Measurements from ENCODE around the gene STAT4. TPM values are rescaled to one million over a fixed set of nuclear protein-coding genes. Genes with fewer than 3 reads are reported as not detected.

STAT4 gene
- total and polyA plus RNA-seq, 5 donors from 2014 or later, result 22.7 to 60.0 (median 28.8) TPM

GRCh38 chr2:191065785-191066184 lies 85.0 kb downstream of the STAT4 start:
- peak overlapping the region; percentile 58 for H3K4me3 ChIP-seq (ENCODE audit: low read depth, low read length)
- no peaks in the 10 kb centered on the region for H3K27me3 ChIP-seq (ENCODE audit: control insufficient read depth, insufficient read depth, low read length)
- no peaks in the 10 kb centered on the region for H3K9me3 ChIP-seq (ENCODE audit: control insufficient read depth in 2 of 2, low read length in 2 of 2)
- peak overlapping the region in 3 of 4 donors; percentile 57 to 71 (median 64) for H3K4me3 Mint-ChIP-seq
- H3K4me1 Mint-ChIP-seq, result peaks cover 54 to 78% (median 67%) of the 10 kb centered on the region in 4 donors
- H3K36me3 Mint-ChIP-seq, result peaks cover 18% of the 10 kb centered on the region
- peak overlapping the region in 2 of 3 donors; percentile 6 to 90 for H3K27ac Mint-ChIP-seq
- H3K36me3 ChIP-seq (ENCODE audit: control insufficient read depth, insufficient read depth, low read length), result no peaks in the 10 kb centered on the region
- H3K4me1 ChIP-seq (ENCODE audit: control insufficient read depth, insufficient read depth, low read length, poor library complexity, severe bottlenecking), result peaks cover 60% of the 10 kb centered on the region
- H3K9me3 Mint-ChIP-seq, result no peaks in the 10 kb centered on the region
- H3K27me3 Mint-ChIP-seq, result no peaks in the 10 kb centered on the region
- no peak for ATAC-seq (ENCODE audit: low read depth in 2 of 2)
- H3K27ac ChIP-seq (ENCODE audit: insufficient read depth, low read length, poor library complexity, severe bottlenecking), result peak overlapping the region; percentile 53
- no peak for DNase-seq

- H3K9me3 ChIP-seq (ENCODE audit: control insufficient read depth in 2 of 2, low read length in 2 of 2), result no peaks in the 10 kb centered on the region
- ATAC-seq (ENCODE audit: low read depth in 2 of 2), result peak; percentile 76 to 77
- H3K27me3 ChIP-seq (ENCODE audit: control insufficient read depth, insufficient read depth, low read length), result no peaks in the 10 kb centered on the region
- H3K9me3 Mint-ChIP-seq, result no peaks in the 10 kb centered on the region
- peak overlapping the region; percentile 44 to 81 (median 63) for H3K4me3 Mint-ChIP-seq
- H3K27me3 Mint-ChIP-seq, result no peaks in the 10 kb centered on the region
- H3K4me3 ChIP-seq (ENCODE audit: low read depth, low read length), result peak overlapping the region; percentile 68
- DNase-seq, result peak in 1 of 3 donors; percentile 85
- peaks cover 48% of the 10 kb centered on the region for H3K4me1 ChIP-seq (ENCODE audit: control insufficient read depth, insufficient read depth, low read length, poor library complexity, severe bottlenecking)
- peaks cover 3% of the 10 kb centered on the region for H3K36me3 ChIP-seq (ENCODE audit: control insufficient read depth, insufficient read depth, low read length)
- peaks cover 23% of the 10 kb centered on the region for H3K36me3 Mint-ChIP-seq
- H3K27ac Mint-ChIP-seq, result peak overlapping the region; percentile 62 to 89 (median 85)
- no peak overlapping the region for H3K27ac ChIP-seq (ENCODE audit: insufficient read depth, low read length, poor library complexity, severe bottlenecking)
- peaks cover 48 to 72% (median 60%) of the 10 kb centered on the region in 4 donors for H3K4me1 Mint-ChIP-seq
These were observed 86.2 kb downstream of the STAT4 start for GRCh38 chr2:191064590-191064989.

GRCh38 chr2:191063584-191063983 lies 87.2 kb downstream of the STAT4 start:
- Mint-ChIP-seq H3K4me1 (peaks cover 45 to 69% (median 58%) of the 10 kb centered on the region in 4 donors), H3K36me3 (peaks cover 28% of the 10 kb centered on the region), H3K4me3 (peak overlapping the region in 1 of 4 donors; percentile 29), H3K9me3 (no peaks in the 10 kb centered on the region), H3K27me3 (no peaks in the 10 kb centered on the region), H3K27ac (peak overlapping the region; percentile 32 to 85 (median 42))
- no peaks in the 10 kb centered on the region for H3K27me3 ChIP-seq (ENCODE audit: control insufficient read depth, insufficient read depth, low read length)
- peaks cover 6% of the 10 kb centered on the region for H3K36me3 ChIP-seq (ENCODE audit: control insufficient read depth, insufficient read depth, low read length)
- peaks cover 44% of the 10 kb centered on the region for H3K4me1 ChIP-seq (ENCODE audit: control insufficient read depth, insufficient read depth, low read length, poor library complexity, severe bottlenecking)
- no peaks in the 10 kb centered on the region for H3K9me3 ChIP-seq (ENCODE audit: control insufficient read depth in 2 of 2, low read length in 2 of 2)
- H3K27ac ChIP-seq (ENCODE audit: insufficient read depth, low read length, poor library complexity, severe bottlenecking), result no peak overlapping the region
- H3K4me3 ChIP-seq (ENCODE audit: low read depth, low read length), result no peak overlapping the region
- ATAC-seq (ENCODE audit: low read depth in 2 of 2), result no peak
- DNase-seq, result no peak

DNA sequence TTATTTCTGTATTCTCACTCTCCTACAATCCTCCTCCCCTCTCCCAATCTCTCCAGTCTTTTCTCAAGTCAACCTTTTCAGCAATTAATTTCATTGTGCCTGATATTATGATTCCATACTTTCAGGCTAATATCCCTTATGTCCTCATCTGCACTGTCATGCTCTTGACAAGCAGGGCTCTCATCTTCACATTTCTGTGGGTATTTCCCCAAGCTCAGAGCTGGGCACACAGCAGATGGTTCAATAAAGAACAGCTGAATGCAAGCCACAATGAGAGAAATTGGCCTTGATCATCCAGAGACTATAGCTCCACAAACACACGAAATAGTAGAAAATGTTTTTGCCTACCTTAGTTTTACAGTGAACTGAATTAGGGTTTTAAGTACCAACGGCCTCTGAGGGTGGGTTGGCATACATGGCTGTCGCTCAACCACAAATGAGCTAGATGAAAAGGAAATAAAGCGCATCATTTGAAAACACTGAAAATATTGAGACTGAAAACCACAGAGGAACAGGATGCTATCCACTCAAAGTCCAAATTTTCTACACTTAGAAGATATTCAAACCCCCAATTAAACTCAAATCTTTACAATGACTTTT lies 89.3 kb downstream of the STAT4 start:
- Mint-ChIP-seq H3K27ac (peak overlapping the region; percentile 57 to 61 (median 60)), H3K36me3 (peaks cover 28% of the 10 kb centered on the region), H3K4me1 (peaks cover 35 to 61% (median 47%) of the 10 kb centered on the region in 4 donors), H3K4me3 (peak overlapping the region in 3 of 4 donors; percentile 10 to 45 (median 41)), H3K27me3 (no peaks in the 10 kb centered on the region), H3K9me3 (no peaks in the 10 kb centered on the region)
- peaks cover 6% of the 10 kb centered on the region for H3K36me3 ChIP-seq (ENCODE audit: control insufficient read depth, insufficient read depth, low read length)
- ATAC-seq (ENCODE audit: low read depth in 2 of 2) (peak in 1 of 2 donors; percentile 59), DNase-seq (peak in 2 of 3 donors; percentile 22 to 77)
- peak overlapping the region; percentile 1 for H3K4me3 ChIP-seq (ENCODE audit: low read depth, low read length)
- H3K4me1 ChIP-seq (ENCODE audit: control insufficient read depth, insufficient read depth, low read length, poor library complexity, severe bottlenecking), result peaks cover 49% of the 10 kb centered on the region
- no peaks in the 10 kb centered on the region for H3K9me3 ChIP-seq (ENCODE audit: control insufficient read depth in 2 of 2, low read length in 2 of 2)
- H3K27me3 ChIP-seq (ENCODE audit: control insufficient read depth, insufficient read depth, low read length), result no peaks in the 10 kb centered on the region
- H3K27ac ChIP-seq (ENCODE audit: insufficient read depth, low read length, poor library complexity, severe bottlenecking), result no peak overlapping the region

GRCh38 chr2:191059308-191059707 lies 91.5 kb downstream of the STAT4 start:
- Histone ChIP-seq H3K4me1 (ENCODE audit: control insufficient read depth, insufficient read depth, low read length, poor library complexity, severe bottlenecking) (peaks cover 35% of the 10 kb centered on the region), H3K9me3 (ENCODE audit: control insufficient read depth in 2 of 2, low read length in 2 of 2) (no peaks in the 10 kb centered on the region), H3K4me3 (ENCODE audit: low read depth, low read length) (no peak overlapping the region), H3K27me3 (ENCODE audit: control insufficient read depth, insufficient read depth, low read length) (no peaks in the 10 kb centered on the region), H3K36me3 (ENCODE audit: control insufficient read depth, insufficient read depth, low read length) (peaks cover 6% of the 10 kb centered on the region), H3K27ac (ENCODE audit: insufficient read depth, low read length, poor library complexity, severe bottlenecking) (no peak overlapping the region)
- Mint-ChIP-seq H3K4me1 (peaks cover 29 to 54% (median 41%) of the 10 kb centered on the region in 4 donors), H3K27ac (peak overlapping the region in 1 of 3 donors; percentile 7), H3K36me3 (peaks cover 23% of the 10 kb centered on the region), H3K4me3 (no peak overlapping the region), H3K9me3 (no peaks in the 10 kb centered on the region), H3K27me3 (no peaks in the 10 kb centered on the region)
- DNase-seq, result no peak
- no peak for ATAC-seq (ENCODE audit: low read depth in 2 of 2)

- peaks cover 13 to 34% (median 22%) of the 10 kb centered on the region in 4 donors for H3K4me1 Mint-ChIP-seq
- peaks cover 6% of the 10 kb centered on the region for H3K36me3 ChIP-seq (ENCODE audit: control insufficient read depth, insufficient read depth, low read length)
- H3K27me3 ChIP-seq (ENCODE audit: control insufficient read depth, insufficient read depth, low read length), result no peaks in the 10 kb centered on the region
- no peaks in the 10 kb centered on the region for H3K9me3 Mint-ChIP-seq
- no peak overlapping the region for H3K27ac ChIP-seq (ENCODE audit: insufficient read depth, low read length, poor library complexity, severe bottlenecking)
- peak overlapping the region in 2 of 3 donors; percentile 13 to 66 for H3K27ac Mint-ChIP-seq
- H3K9me3 ChIP-seq (ENCODE audit: control insufficient read depth in 2 of 2, low read length in 2 of 2), result no peaks in the 10 kb centered on the region
- H3K27me3 Mint-ChIP-seq, result no peaks in the 10 kb centered on the region
- DNase-seq (peak in 1 of 3 donors; percentile 71), ATAC-seq (ENCODE audit: low read depth in 2 of 2) (peak; percentile 55 to 73)
- peak overlapping the region in 3 of 4 donors; percentile 22 to 55 (median 36) for H3K4me3 Mint-ChIP-seq
- peaks cover 26% of the 10 kb centered on the region for H3K4me1 ChIP-seq (ENCODE audit: control insufficient read depth, insufficient read depth, low read length, poor library complexity, severe bottlenecking)
- peak overlapping the region; percentile 39 for H3K4me3 ChIP-seq (ENCODE audit: low read depth, low read length)
- peaks cover 12% of the 10 kb centered on the region for H3K36me3 Mint-ChIP-seq
These were observed 94.6 kb downstream of the STAT4 start for GRCh38 chr2:191056228-191056627.

- no peak overlapping the region for H3K27ac ChIP-seq (ENCODE audit: insufficient read depth, low read length, poor library complexity, severe bottlenecking)
- no peaks in the 10 kb centered on the region for H3K36me3 Mint-ChIP-seq
- DNase-seq (no peak), ATAC-seq (ENCODE audit: low read depth in 2 of 2) (no peak)
- H3K4me3 ChIP-seq (ENCODE audit: low read depth, low read length), result no peak overlapping the region
- H3K4me1 ChIP-seq (ENCODE audit: control insufficient read depth, insufficient read depth, low read length, poor library complexity, severe bottlenecking), result peaks cover 26% of the 10 kb centered on the region
- no peaks in the 10 kb centered on the region for H3K9me3 ChIP-seq (ENCODE audit: control insufficient read depth in 2 of 2, low read length in 2 of 2)
- peaks cover 11 to 21% (median 17%) of the 10 kb centered on the region in 4 donors for H3K4me1 Mint-ChIP-seq
- no peaks in the 10 kb centered on the region for H3K27me3 ChIP-seq (ENCODE audit: control insufficient read depth, insufficient read depth, low read length)
- no peak overlapping the region for H3K4me3 Mint-ChIP-seq
- no peaks in the 10 kb centered on the region for H3K27me3 Mint-ChIP-seq
- H3K9me3 Mint-ChIP-seq, result no peaks in the 10 kb centered on the region
- no peaks in the 10 kb centered on the region for H3K36me3 ChIP-seq (ENCODE audit: control insufficient read depth, insufficient read depth, low read length)
- H3K27ac Mint-ChIP-seq, result peak overlapping the region in 2 of 3 donors; percentile 48 to 50
These were observed 97.5 kb downstream of the STAT4 start for GRCh38 chr2:191053256-191053655.

Measured in CD4-positive, CD25-positive, alpha-beta regulatory T cell (primary cell).